Measurements from ENCODE around the gene BBOX1.
"Not testable (repeated sequence)": the region's sequence is repeated elsewhere in the genome, so short reads cannot be mapped to it uniquely, and the experiment has no call there.

The BBOX1 gene, protein sequence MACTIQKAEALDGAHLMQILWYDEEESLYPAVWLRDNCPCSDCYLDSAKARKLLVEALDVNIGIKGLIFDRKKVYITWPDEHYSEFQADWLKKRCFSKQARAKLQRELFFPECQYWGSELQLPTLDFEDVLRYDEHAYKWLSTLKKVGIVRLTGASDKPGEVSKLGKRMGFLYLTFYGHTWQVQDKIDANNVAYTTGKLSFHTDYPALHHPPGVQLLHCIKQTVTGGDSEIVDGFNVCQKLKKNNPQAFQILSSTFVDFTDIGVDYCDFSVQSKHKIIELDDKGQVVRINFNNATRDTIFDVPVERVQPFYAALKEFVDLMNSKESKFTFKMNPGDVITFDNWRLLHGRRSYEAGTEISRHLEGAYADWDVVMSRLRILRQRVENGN

DNA sequence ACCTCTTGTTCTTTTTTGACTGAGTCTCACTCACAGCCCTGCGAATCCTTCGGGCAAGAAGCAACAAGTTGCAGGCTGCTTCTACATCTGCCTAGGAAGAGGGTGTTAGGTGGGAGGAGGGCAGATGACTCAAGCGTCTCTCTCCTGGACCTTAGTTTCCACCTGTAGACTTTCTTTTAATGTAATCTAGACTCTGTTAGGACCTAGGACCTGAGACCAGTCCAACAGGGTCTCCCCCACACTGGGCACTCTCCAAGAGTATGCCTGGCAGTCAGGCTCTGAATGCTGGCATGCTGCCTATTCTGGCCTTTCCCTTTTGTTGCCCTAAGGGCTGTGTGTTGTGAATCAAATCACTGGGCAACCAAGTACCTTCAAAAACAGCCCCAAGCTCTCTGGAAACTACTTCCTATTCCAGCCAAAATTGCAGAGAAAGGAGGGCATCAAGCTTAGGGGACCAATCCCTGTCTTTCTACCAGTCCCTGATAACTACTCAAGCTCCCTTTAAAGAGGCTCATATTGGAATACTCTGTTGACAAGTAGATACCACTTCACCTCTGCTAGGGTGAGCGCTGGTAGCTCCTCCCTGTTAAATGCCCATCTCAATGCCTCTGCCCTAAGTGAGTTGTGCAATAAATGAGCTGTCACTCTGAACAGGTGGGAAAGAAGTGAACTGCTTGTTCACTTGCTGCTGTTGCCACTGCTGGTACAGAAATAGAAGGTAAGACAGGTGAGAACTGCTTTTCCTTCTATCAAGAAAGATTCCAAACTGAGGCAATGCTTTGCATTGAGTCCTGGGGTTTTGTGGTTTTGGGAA, at the start of gene BBOX1:
BBOX1 (plus strand) TSS at position 514 of the 814 bp plus-strand sequence. CDS start 14,616 bp downstream, outside the sequence.
- FAIRE-seq: no peak

- FAIRE-seq: no peak
Observed at GRCh38 chr11:26992031-26992541, 48.5 kb upstream of the BBOX1 start.

GRCh38 chr11:26993965-26994457, 46.6 kb upstream of the BBOX1 start, which contains the start of gene FIBIN:
Gene FIBIN (plus strand): TSS chr11:26994112. CDS start chr11:26994527, 415 bp downstream.
- no peak for FAIRE-seq

DNA sequence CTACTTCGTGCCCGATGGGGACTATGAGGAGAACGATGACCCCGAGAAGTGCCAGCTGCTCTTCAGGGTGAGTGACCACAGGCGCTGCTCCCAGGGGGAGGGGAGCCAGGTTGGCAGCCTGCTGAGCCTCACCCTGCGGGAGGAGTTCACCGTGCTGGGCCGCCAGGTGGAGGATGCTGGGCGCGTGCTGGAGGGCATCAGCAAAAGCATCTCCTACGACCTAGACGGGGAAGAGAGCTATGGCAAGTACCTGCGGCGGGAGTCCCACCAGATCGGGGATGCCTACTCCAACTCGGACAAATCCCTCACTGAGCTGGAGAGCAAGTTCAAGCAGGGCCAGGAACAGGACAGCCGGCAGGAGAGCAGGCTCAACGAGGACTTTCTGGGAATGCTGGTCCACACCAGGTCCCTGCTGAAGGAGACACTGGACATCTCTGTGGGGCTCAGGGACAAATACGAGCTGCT, 46.0 kb upstream of the BBOX1 start:
- no peak for FAIRE-seq

DNA sequence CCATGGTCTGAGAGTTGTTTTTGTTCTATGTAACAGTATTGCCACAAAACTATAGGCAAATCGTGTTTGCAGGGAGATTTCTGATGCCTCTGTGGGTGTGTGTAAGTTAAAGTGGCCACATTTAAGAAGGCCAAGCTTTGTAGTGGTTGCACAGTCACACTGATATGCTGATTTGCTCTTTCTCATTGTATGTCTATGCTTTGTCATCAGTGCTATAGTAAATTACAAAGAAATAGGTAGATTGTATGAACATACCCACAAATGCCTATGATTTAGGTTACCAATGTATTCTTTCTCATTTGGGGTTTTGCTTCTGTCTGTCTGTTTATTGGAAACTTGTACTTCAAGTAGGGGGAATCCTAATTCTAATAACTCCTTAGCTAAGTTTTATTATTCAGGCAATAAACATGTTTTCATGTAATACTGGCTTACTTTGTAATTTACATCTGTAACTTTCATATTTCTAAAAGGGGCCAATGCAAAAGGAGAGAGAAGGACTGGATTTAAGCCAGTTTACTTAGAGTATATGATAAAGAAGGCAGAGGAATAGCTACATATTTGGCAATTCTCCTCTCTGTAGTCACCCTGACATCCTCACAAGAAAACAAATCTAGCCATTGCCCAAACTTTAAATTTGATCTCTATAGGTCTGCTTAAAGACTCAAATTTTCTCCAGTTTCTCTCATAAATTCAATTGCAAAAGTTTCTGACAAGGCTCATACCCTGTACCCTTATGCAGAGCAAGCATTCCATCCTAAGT, 44.7 kb upstream of the BBOX1 start:
- FAIRE-seq: no peak

DNA sequence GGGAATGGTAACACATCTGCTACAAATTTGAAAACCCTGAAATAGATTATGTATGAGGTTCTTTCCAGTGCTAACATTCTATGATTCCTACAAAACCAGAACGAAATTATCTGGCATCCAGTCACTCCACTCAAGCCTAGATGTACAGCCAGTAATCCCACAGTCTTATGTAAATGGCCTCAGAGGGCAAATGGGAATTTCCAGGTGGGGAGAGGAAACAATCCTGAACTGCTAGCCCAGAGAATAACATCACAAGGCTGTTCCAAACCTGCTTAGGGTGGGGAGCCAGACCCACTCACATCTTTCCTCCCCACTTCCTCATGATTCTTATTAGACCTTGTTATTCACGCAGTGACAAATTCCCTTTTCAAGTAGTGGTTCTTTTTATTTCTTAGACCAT, 43.2 kb upstream of the BBOX1 start:
- no peak for FAIRE-seq

DNA sequence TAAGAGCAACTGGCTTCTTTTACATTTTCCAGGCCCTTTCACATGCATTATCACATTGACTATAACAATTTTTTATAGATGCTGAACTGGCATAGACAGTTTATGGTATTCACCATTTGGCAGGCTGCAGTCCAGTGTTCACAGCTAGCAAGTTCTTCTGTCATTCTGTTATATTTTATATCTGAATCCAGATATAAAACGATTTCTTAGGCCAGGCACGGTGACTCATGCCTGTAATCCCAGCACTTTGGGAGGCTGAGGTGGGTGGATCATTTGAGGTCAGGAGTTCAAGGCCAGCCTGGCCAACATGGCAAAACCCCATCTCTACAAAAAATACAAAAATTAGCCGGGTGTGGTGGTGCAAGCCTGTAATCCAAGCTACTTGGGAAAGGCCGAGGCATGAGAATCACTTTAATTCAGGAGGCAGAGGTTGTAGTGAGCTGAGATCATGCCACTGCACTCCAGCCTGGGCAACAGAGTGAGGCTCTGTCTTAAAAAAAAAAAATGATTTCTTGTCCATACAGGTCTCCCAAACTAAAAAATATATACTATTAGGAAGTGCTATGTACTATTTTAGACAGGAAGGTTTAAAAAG, 39.4 kb upstream of the BBOX1 start:
- FAIRE-seq: not testable (repeated sequence)

- no peak for FAIRE-seq
Observed at GRCh38 chr11:27002431-27002830, 38.2 kb upstream of the BBOX1 start.

GRCh38 chr11:27002838-27003237, 37.8 kb upstream of the BBOX1 start:
- FAIRE-seq: no peak

- no peak for FAIRE-seq
Observed at GRCh38 chr11:27004103-27004502, 36.5 kb upstream of the BBOX1 start.

DNA sequence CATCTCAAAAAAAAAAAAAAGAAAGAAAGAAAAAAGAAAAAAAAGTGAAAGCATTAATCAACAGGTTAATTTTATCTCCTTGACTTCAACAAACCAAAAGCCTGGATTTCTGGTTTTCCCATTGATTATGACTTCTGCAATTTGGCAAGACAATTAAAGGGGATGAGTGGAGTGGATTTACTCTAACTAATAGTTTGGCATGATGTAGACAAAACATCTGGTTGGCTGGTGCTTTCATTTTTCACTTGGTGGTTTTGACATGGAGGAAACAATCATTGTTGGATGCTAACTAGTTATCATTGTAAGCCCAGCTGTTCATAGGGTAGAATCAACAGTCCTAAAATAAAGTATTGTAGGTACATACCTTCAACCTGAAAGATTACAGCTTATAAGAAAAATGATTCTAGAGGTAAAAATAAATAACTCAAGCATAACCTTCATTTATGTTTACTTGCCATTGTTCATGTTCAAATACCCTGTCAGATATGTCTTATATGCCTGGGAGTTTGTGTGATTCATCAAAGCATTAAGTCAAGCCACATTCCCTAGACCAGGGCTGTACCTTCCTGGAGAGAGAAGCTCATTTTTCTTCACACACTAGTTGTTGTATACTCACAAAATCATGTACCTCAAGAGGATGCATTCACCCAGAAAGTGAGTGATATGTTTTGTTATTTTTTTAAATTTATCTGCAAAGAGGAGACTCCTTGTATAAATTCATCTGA, 31.6 kb upstream of the BBOX1 start:
- FAIRE-seq: no peak

GRCh38 chr11:27011560-27012233, 28.9 kb upstream of the BBOX1 start:
- FAIRE-seq: no peak

DNA sequence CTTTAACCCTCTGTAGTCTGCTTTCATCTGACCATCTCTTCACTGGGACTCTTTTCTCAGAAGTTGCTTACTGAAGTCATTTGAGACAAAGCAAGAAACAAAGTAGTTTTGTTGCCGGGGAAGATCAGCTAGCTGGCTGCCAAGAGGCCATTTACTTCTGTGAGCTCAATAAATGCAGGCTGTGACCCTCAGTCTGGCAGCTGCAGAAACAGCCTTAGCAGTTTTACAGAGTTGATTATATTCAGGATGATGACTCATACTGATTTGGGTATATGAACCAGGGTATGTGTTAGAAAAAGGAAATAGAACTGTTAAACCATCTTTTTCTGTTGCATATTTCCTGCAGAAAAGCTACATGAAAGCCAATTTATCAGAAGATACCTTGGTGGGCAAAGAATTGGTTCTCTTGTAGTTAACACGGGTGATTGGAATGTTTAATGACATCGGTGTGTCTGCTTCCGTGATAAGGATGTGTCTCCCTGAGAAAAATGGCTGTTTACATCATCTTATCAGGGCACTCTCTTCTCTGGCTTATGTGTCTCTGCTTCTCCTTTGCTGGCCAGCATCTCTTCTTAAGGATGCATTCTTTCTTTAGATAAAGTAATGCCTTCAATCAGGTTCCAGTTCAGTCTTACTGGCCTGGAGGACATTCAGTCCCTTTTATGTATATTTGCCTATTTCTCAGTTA, 28.2 kb upstream of the BBOX1 start:
- FAIRE-seq: no peak

DNA sequence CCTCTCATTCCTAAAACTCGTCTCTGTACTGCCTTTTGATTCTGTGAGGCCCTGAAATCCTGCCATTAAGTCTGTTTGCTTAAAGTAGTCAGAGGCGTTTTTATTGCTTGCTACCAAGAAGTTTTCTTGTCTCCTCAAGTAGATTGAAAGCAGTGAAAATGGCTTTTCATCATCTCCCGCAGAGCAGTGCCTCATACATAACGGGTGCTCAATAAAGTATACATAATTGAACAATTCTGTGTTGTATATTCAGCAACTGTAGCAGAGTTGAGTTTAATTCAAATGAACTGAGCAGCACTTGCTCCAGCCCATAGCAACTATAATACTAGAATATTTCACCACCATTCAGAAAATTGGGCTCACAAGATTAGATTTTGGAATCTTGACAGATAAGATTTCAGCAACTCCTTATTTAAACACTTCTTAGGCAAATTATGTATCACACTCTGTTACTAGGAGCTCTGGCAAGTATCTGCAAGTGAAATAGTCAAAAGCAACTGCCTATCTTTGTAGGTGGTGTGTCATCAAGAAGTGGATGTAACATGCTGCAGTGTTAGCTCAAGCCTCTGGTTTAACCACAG, 26.7 kb upstream of the BBOX1 start:
- FAIRE-seq: no peak

DNA sequence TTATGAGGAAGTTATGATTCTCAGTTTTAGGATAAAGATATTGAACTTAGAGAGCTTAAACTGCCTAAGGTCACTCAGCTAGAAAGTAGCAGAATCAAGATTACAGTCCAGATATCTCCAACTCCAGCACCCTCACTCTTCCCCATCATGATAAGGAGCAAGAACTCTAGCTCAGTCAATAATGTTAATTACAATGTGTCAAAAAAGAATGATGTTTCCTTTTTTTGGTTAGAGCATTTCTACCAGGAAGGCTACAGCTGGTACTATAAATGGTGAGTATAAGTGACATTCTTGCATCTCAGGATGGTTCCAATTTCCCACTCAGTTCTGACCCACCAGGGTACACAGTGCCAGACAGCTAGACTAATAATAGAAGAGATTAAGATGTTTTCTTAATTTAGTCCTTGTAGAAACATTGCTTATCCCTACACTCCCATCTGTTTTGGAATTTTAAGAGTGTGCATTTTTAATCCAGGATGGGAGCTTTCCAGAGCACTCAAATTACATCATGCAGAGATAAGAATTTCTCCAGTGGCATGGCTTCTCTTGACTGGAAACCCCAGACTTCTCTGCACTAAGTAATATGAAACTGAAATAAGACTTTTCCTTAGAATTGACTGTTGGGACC, 21.6 kb upstream of the BBOX1 start:
- FAIRE-seq: no peak

DNA sequence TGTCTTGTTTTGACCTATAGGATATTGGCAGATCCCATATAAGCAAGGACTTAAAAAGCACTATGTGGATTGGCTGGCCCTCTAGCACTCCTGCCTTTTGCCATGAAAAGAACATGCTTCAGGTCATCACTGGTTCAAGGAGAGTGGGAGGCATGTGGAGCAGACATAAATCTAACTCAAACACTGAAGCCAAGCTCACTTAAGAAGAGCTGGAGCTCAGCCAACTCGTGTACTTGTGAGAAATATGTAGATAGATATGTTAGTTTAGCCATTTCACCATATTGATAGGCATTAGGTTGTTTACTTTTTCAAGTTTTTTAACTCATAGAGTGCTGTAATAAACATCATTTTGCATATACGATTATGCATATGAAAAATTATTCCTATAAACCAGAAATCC, 19.9 kb upstream of the BBOX1 start:
- no peak for FAIRE-seq

GRCh38 chr11:27022659-27023251, 17.9 kb upstream of the BBOX1 start:
- FAIRE-seq: no peak

DNA sequence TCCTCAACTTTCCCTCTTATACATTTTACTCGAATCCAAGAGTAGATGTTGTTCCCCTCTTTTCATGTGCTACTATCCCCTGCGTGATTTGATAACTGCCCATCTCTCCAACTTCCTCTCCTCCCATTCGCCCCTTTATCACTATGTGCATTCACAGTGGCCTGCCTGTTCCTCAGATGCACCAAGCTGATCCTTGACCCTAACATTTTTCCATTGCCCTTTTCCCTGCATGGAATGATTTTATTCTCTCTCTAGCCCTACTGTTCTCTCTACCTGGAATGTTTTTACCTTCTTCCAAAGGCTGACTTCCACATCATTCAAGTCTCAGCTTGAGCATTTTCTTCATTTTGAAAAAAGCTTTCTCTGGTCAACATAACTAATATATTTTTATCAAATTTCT, 15.8 kb upstream of the BBOX1 start:
- FAIRE-seq: no peak
